GM20000 (cell line): Measurements from ENCODE around the gene GPER1.

Experiments
- DNase-seq: peaks from one replicate; pipeline ENCODE4 v3.0.0; 2012; ENCODE audit warnings: low spot score
- CTCF ChIP-seq: IDR thresholded peaks from 2 replicates; pipeline ENCODE4 v1.5.1; 2012; ENCODE audit warnings: mild to moderate bottlenecking, control low read depth; ENCODE audit errors: extremely low read depth, missing control alignments

GPER1 gene

GRCh38 chr7:1098243-1099153, 10.6 kb downstream of the GPER1 start:
- no peak for TF ChIP-seq CTCF
- DNase-seq: no peak

DNA sequence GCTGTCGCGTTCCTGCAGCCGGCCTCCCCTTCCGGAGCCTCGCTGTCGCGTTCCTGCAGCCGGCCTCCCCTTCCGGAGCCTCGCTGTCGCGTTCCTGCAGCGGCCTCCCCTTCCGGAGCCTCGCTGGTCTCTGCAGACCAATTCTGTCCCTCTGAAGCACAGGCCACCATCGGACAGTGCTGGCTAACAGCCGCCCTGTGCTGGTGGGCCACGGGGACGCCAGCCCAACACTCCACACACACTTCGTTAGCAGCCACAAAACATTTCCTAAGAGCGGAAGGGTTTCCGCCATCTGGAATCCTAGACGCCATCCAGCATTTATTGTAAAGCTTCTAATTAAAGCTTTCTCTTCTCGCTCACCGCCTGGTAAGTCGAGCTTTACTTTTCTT, 11.2 kb downstream of the GPER1 start:
- TF ChIP-seq CTCF: no peak
- no peak for DNase-seq

GRCh38 chr7:1099637-1100036, 11.7 kb downstream of the GPER1 start:
- no peak for DNase-seq

GRCh38 chr7:1100386-1100785, 12.5 kb downstream of the GPER1 start:
- DNase-seq: no peak
- TF ChIP-seq CTCF: no peak

More at GRCh38 chr7:1099637-1100036, 11.7 kb downstream of the GPER1 start:
- no peak for TF ChIP-seq CTCF

DNA sequence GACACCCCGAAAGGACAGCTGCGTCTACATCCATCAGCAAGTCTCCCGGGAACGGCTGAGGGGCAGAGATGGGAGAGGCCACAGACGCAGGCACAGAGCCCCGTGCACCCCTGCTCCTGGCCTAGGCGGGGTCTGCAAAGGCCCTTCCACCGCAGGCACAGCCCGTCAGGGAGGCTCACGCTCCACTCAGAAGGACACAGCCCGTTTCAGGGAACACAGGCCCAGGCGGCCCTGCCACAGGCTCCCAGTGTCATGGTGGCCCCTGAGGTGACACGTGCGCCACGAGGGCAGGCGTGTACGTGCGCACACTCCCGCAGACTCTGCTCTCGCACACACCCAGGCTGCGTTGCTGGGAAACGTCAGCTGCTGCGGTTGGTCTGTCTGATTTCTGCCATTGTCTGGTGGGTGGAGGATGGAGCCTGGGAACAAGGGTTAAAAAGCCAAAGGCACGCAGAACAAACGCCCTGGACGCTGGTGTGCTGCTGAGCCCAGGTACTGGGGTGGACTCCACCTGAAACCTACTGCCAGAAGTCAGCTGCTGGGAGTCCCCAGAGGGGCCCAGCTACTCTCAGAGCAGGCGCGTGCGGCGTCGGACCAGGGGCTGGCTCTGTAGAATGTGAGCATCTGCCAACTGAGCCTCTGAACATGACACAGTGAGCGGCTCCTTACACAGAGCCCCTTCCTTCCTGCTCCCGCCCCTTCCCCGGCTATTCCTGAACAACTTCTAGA, 13.1 kb downstream of the GPER1 start:
- TF ChIP-seq CTCF: no peak
- no peak for DNase-seq

DNA sequence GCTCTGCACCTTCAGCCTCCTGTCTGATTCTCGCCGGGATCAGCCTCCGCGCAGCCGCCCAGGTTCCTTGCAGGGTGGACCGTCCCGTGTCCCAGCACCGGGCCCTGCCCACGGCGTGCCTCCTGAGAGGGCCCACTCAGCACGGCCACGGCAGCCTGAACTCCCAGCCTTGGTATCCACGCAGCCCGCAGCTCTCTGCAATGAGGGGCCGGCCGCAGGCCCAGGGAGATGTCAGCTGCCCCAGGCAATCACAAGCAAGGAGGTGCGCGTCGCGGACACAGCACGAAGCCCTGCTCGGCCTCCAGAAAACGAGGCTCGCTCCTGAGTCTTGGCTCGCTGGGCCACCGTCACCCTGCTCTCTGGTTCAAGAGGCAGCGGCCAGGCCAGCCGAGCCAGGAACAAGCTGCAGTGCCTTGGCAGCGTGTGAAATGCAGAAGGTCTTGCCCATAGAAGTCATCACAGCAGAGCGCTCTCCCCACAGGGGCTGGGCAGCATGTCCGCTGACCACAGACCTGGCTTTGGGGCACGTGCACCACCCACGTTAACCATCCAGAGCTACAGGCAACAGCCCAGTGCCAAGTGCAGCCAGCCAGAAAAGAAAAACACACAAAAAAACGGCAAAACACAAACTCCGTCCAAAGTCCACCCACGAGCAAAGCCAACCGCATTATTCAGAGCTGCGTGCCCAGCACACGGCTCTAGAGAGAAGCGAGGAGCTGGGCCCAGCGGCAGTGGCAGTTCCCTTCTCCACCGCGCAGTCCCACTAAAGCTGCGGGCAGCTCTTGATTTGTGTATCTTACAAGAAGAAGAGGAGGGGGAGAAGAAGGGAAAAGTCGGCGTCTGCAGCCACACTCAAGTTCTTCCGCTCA, 13.9 kb downstream of the GPER1 start:
- no peak for TF ChIP-seq CTCF
- DNase-seq: no peak
